K562 (cell line): ENCODE data around the gene TNPO3. TPM values are rescaled to one million over a fixed set of nuclear protein-coding genes. Genes with fewer than 3 reads are reported as not detected.
A peak's percentile ranks its signal among the peaks of the same experiment; 100 is the strongest.

Experiments used
- CREB1 ChIP-seq, 2 experiments: sonication (generic) in 1 of 2; formaldehyde crosslinking in 1 of 2; IDR thresholded peaks; 2 replicates each; pipeline versions ENCODE4 v1.6.1 to v1.8.0; 2012 to 2022; ENCODE audit warnings: inconsistent platforms in 1 of 2, mild to moderate bottlenecking in 1 of 2, missing genetic modification reagents in 1 of 2, moderate library complexity in 1 of 2
- FOXK2 ChIP-seq, 2 experiments: fragments of 450-650 bp; IDR thresholded peaks in 1 of 2; conservative IDR thresholded peaks in 1 of 2; 2 replicates each; pipeline ENCODE4 v1.6.1; 2016; ENCODE audit warnings: low read depth in 2 of 2, mild to moderate bottlenecking in 1 of 2
- L3MBTL2 ChIP-seq: fragments of 450-650 bp; IDR thresholded peaks from 2 replicates; pipeline ENCODE4 v1.6.1; 2016; ENCODE audit warnings: mild to moderate bottlenecking, moderate library complexity
- MAX ChIP-seq: sonication (generic); formaldehyde crosslinking; IDR thresholded peaks from 2 replicates; pipeline ENCODE4 v1.9.0; 2022; ENCODE audit warnings: mild to moderate bottlenecking, missing genetic modification reagents
- MAZ ChIP-seq, 2 experiments: fragments of 450-650 bp in 1 of 2; sonication (generic) in 1 of 2; formaldehyde crosslinking; IDR thresholded peaks in 1 of 2; conservative IDR thresholded peaks in 1 of 2; 2 replicates each; pipeline versions ENCODE4 v1.4.0 to v1.5.0; 2020; ENCODE audit warnings: mild to moderate bottlenecking in 1 of 2, missing genetic modification reagents in 1 of 2
- ZBTB40 ChIP-seq, 2 experiments: fragments of 450-650 bp in 1 of 2; sonication (generic) in 1 of 2; formaldehyde crosslinking in 1 of 2; IDR thresholded peaks; 2 replicates each; pipeline versions ENCODE4 v1.7.1 to v1.9.0; 2016 to 2022; ENCODE audit warnings: inconsistent platforms in 1 of 2, mild to moderate bottlenecking in 1 of 2, missing genetic modification reagents in 1 of 2
- ZNF407 ChIP-seq: fragments of 450-650 bp; IDR thresholded peaks from 2 replicates; pipeline ENCODE4 v1.6.1; 2016; ENCODE audit warnings: low read depth
- ZNF589 ChIP-seq: fragments of 200-800 bp; sonication (Bioruptor generic); IDR thresholded peaks from 2 replicates; pipeline ENCODE4 v1.6.1; 2016; ENCODE audit warnings: low read depth, missing genetic modification characterization, missing compliant biosample characterization
- polyA plus RNA-seq, 8 experiments: library from polyadenylated mRNA; depleted of rRNA in 4 of 8; stranded (reverse) in 5 of 8; unstranded in 3 of 8; fragments of >200 nt; fragmentation: Nextera tagmentation in 2 of 8; fragmentation: Illumina TruSeq in 1 of 8; extraction: Ambion mirVana in 2 of 8; extraction: Trizol in 1 of 8; gene quantifications; 2 replicates each; pipeline versions ENCODE4 v1.2.1 to v1.2.3, GENCODE V29; 2011 to 2014; ENCODE audit warnings: inconsistent platforms in 1 of 8, missing spikeins in 1 of 8
- total RNA-seq, 7 experiments: library from RNA; depleted of rRNA in 6 of 7; stranded (reverse); fragments of >200 nt in 6 of 7; fragmentation: Illumina TruSeq in 2 of 7; extraction: Trizol in 2 of 7; gene quantifications; 2 replicates each; pipeline versions ENCODE4 v1.2.1 to v1.2.3, GENCODE V29; 2011 to 2021; ENCODE audit warnings: low replicate concordance in 1 of 7

TNPO3 gene
- total and polyA plus RNA-seq, 9 of the 15 experiments (the other 6 are each of a cell fraction or from before 2014, with no cell fraction given), result 35.8 to 125 (median 110) TPM

- TF ChIP-seq ZNF407, result 0 out of 2 replicates have a peak, but pooled peaks have one; percentile 39
- TF ChIP-seq ZNF589 (CRISPR knock-in tag), result no peak
- peak; percentile 41 for TF ChIP-seq L3MBTL2
- no peak; a peak in 2 of 4 replicates for TF ChIP-seq FOXK2 (conservative IDR thresholded peaks at IDR 0.05 in 1 of 2, IDR thresholded peaks at IDR 0.05 in 1 of 2; ENCODE audit: low read depth in 2 of 2)
- peak; percentile 38; the same call in 1 of the 2 replicates for TF ChIP-seq ZBTB40 (IDR thresholded peaks at IDR 0.05)
- TF ChIP-seq ZBTB40 (CRISPR knock-in tag; IDR thresholded peaks at IDR 0.05), result no peak
- TF ChIP-seq MAZ (CRISPR knock-in tag; conservative IDR thresholded peaks at IDR 0.05 in 1 of 2, IDR thresholded peaks at IDR 0.05 in 1 of 2), result peak; percentile 47 to 62; a peak in 2 of 4 replicates
- no peak for TF ChIP-seq MAX (CRISPR knock-in tag)
- no peak for TF ChIP-seq CREB1 (IDR thresholded peaks at IDR 0.05)
- TF ChIP-seq CREB1 (CRISPR knock-in tag; IDR thresholded peaks at IDR 0.05), result peak; percentile 51; the same call in 1 of the 2 replicates
These were observed 36.6 kb upstream of the TNPO3 start (continued) for GRCh38 chr7:129091484-129092002.
